H1 (cell line): ENCODE data around the gene CFHR5. TPM values are rescaled to one million over a fixed set of nuclear protein-coding genes. Genes with fewer than 3 reads are reported as not detected.

ENCODE experiments used
- CTCF ChIA-PET: fragments of 300-600 bp; sonication (Branson Sonifier 250); formaldehyde crosslinking; loops from one replicate; lab custom pipeline; 2021; ENCODE audit not compliant: partially characterized antibody; lab: Charles Lee
- POLR2A ChIA-PET: fragments of 300-600 bp; sonication (Branson Sonifier 250); formaldehyde crosslinking; loops from one replicate; lab custom pipeline; 2021; ENCODE audit warnings: inconsistent platforms; ENCODE audit not compliant: partially characterized antibody; lab: Charles Lee
- DNase-seq, 2 experiments: peaks; one replicate each; pipeline versions ENCODE4 v3.0.0 to v3.0.0-alpha.2; 2010 to 2022; ENCODE audit warnings: low spot score in 2 of 2, low read depth in 1 of 2, mixed read lengths in 1 of 2
- FAIRE-seq: peaks from 2 replicates; lab custom pipeline; 2011; peaks lifted over from hg19 to GRCh38; lab: Jason Lieb, UNC
- H2AFZ ChIP-seq: 2 replicates; pipeline ENCODE4 v1.8.1; 2012; ENCODE audit warnings: low read length, inconsistent platforms
- H2AK5ac ChIP-seq: 2 replicates; pipeline ENCODE4 v1.6.1; 2013; ENCODE audit warnings: low read depth, low read length
- H2BK120ac ChIP-seq: replicated peaks from 2 replicates; pipeline ENCODE3; 2013; ENCODE audit warnings: low read depth, low read length, inconsistent platforms
- H2BK12ac ChIP-seq: 2 replicates; pipeline ENCODE4 v1.6.1; 2013; ENCODE audit warnings: low read depth, low read length
- H2BK15ac ChIP-seq: 2 replicates; pipeline ENCODE4 v1.6.1; 2013; ENCODE audit warnings: low read length
- H2BK20ac ChIP-seq: 2 replicates; pipeline ENCODE4 v1.6.1; 2013; ENCODE audit warnings: low read length
- H2BK5ac ChIP-seq: 2 replicates; pipeline ENCODE4 v1.6.1; 2013; ENCODE audit warnings: low read depth, low read length
- H3K14ac ChIP-seq: 2 replicates; pipeline ENCODE4 v1.6.1; 2013; ENCODE audit warnings: inconsistent platforms; ENCODE audit not compliant: insufficient read length
- H3K18ac ChIP-seq: 2 replicates; pipeline ENCODE4 v1.6.1; 2013; ENCODE audit warnings: low read length; ENCODE audit errors: extremely low read depth
- H3K23ac ChIP-seq: 2 replicates; pipeline ENCODE4 v1.6.1; 2013; ENCODE audit warnings: inconsistent platforms; ENCODE audit not compliant: insufficient read length
- H3K23me2 ChIP-seq: 2 replicates; pipeline ENCODE4 v1.6.1; 2013; ENCODE audit warnings: low read depth, low read length
- H3K27ac ChIP-seq: 2 replicates; pipeline ENCODE4 v1.6.1; 2011; ENCODE audit warnings: low read depth, low read length, inconsistent platforms
- H3K27me3 ChIP-seq, 4 experiments: replicated peaks in 1 of 4; 1 replicate in 1 of 4; 2 replicates in 3 of 4; pipeline versions ENCODE4 v1.6.1 to v1.8.1; 2011 to 2013; ENCODE audit warnings: low read length in 3 of 4, mild to moderate bottlenecking in 3 of 4, inconsistent platforms in 2 of 4, mixed read lengths in 2 of 4, moderate library complexity in 1 of 4; ENCODE audit not compliant: control insufficient read depth in 3 of 4, insufficient read depth in 3 of 4; ENCODE audit errors: extremely low read depth in 1 of 4
- H3K36me3 ChIP-seq, 4 experiments: 2 replicates each; pipeline versions ENCODE4 v1.6.1 to v1.8.1; 2011 to 2013; ENCODE audit warnings: mild to moderate bottlenecking in 4 of 4, low read length in 3 of 4, moderate library complexity in 2 of 4, control low read depth in 1 of 4, inconsistent platforms in 1 of 4; ENCODE audit not compliant: insufficient read depth in 4 of 4, control insufficient read depth in 2 of 4
- H3K4ac ChIP-seq: replicated peaks from 2 replicates; pipeline ENCODE3; 2013; ENCODE audit warnings: low read length, low read depth, mixed read lengths, inconsistent platforms; ENCODE audit not compliant: insufficient read length
- H3K4me1 ChIP-seq, 4 experiments: replicated peaks in 1 of 4; 1 replicate in 1 of 4; 2 replicates in 3 of 4; pipeline versions ENCODE4 v1.6.1 to v1.8.1; 2011 to 2013; ENCODE audit warnings: low read length in 3 of 4, inconsistent platforms in 2 of 4, mixed read lengths in 1 of 4; ENCODE audit not compliant: insufficient read depth in 4 of 4, control insufficient read depth in 3 of 4
- H3K4me2 ChIP-seq, 2 experiments: 2 replicates each; pipeline versions ENCODE4 v1.6.1 to v1.8.1; 2011 to 2013; ENCODE audit warnings: low read depth in 2 of 2, low read length in 2 of 2, control low read depth in 1 of 2, inconsistent platforms in 1 of 2, mild to moderate bottlenecking in 1 of 2; ENCODE audit not compliant: insufficient read depth in 1 of 2
- H3K4me3 ChIP-seq, 4 experiments: fragments of 200-600, 300-600 bp in 1 of 4; sonication (generic), shearing (Covaris generic), sonication (Bioruptor Twin) in 1 of 4; 2 replicates each; pipeline versions ENCODE4 v1.5.1 to v1.8.1; 2011 to 2016; ENCODE audit warnings: low read length in 4 of 4, low read depth in 3 of 4, control low read depth in 2 of 4, inconsistent platforms in 2 of 4, mild to moderate bottlenecking in 2 of 4, mixed read lengths in 1 of 4, moderate library complexity in 1 of 4; ENCODE audit not compliant: insufficient read depth in 2 of 4; ENCODE audit errors: extremely low read depth in 1 of 4
- H3K56ac ChIP-seq: replicated peaks from 2 replicates; pipeline ENCODE3; 2013; ENCODE audit warnings: low read depth, mild to moderate bottlenecking, mixed read lengths, low read length, inconsistent platforms; ENCODE audit not compliant: insufficient read length
- H3K79me1 ChIP-seq: 2 replicates; pipeline ENCODE4 v1.6.1; 2013; ENCODE audit warnings: low read depth, low read length, control low read depth
- H3K79me2 ChIP-seq, 2 experiments: 2 replicates each; pipeline versions ENCODE4 v1.6.1 to v1.8.1; 2012 to 2013; ENCODE audit warnings: low read length in 2 of 2, mild to moderate bottlenecking in 2 of 2, inconsistent platforms in 1 of 2; ENCODE audit not compliant: insufficient read depth in 2 of 2, control insufficient read depth in 1 of 2
- H3K9ac ChIP-seq, 4 experiments: replicated peaks in 1 of 4; 1 replicate in 1 of 4; 2 replicates in 3 of 4; pipeline versions ENCODE4 v1.6.1 to v1.8.1; 2011 to 2013; ENCODE audit warnings: low read depth in 3 of 4, low read length in 3 of 4, control low read depth in 2 of 4, mild to moderate bottlenecking in 2 of 4, moderate library complexity in 2 of 4, inconsistent platforms in 1 of 4; ENCODE audit errors: extremely low read depth in 1 of 4
- H3K9me3 ChIP-seq, 2 experiments: 2 replicates each; pipeline versions ENCODE4 v1.6.1 to v1.8.1; 2012 to 2013; ENCODE audit warnings: mild to moderate bottlenecking in 2 of 2, moderate library complexity in 2 of 2, control low read depth in 1 of 2, inconsistent platforms in 1 of 2, low read depth in 1 of 2, low read length in 1 of 2, mixed read lengths in 1 of 2; ENCODE audit not compliant: insufficient read depth in 2 of 2
- H4K20me1 ChIP-seq, 2 experiments: replicated peaks in 1 of 2; 2 replicates each; pipeline versions ENCODE3 to v1.8.1; 2011 to 2013; ENCODE audit warnings: inconsistent platforms in 2 of 2, low read length in 2 of 2, mild to moderate bottlenecking in 1 of 2; ENCODE audit not compliant: insufficient read depth in 2 of 2, control insufficient read depth in 1 of 2
- H4K5ac ChIP-seq: 2 replicates; pipeline ENCODE4 v1.6.1; 2013; ENCODE audit warnings: low read length, low read depth, mixed read lengths, inconsistent platforms; ENCODE audit not compliant: insufficient read length
- H4K8ac ChIP-seq: 2 replicates; pipeline ENCODE4 v1.8.0; 2013; ENCODE audit warnings: mild to moderate bottlenecking, moderate library complexity, low read length, inconsistent platforms; ENCODE audit not compliant: insufficient read depth; ENCODE audit errors: extremely low read depth
- H4K91ac ChIP-seq: replicated peaks from 2 replicates; pipeline ENCODE3; 2013; ENCODE audit warnings: low read length, mixed read lengths, inconsistent platforms; ENCODE audit not compliant: insufficient read length
- RAD21 ChIP-seq, 2 experiments: IDR thresholded peaks in 1 of 2; conservative IDR thresholded peaks in 1 of 2; 2 replicates each; pipeline ENCODE4 v1.6.1; 2011; ENCODE audit warnings: low read depth in 2 of 2, low read length in 2 of 2, improper control_type of control experiment in 1 of 2, inconsistent platforms in 1 of 2, mild to moderate bottlenecking in 1 of 2, moderate library complexity in 1 of 2
- SIN3A ChIP-seq, 2 experiments: IDR thresholded peaks in 1 of 2; conservative IDR thresholded peaks in 1 of 2; 2 replicates each; pipeline ENCODE4 v1.6.1; 2011 to 2012; ENCODE audit warnings: low read length in 2 of 2, improper control_type of control experiment in 1 of 2, low read depth in 1 of 2, mild to moderate bottlenecking in 1 of 2
- WGBS, 2 experiments: shearing (Covaris generic) in 1 of 2; methylation state at CpG; one replicate each; pipeline versions ENCODE4 v1.1.6 to v1.1.7; 2013 to 2015; ENCODE audit warnings: low lambda C conversion rate in 2 of 2, mixed read lengths in 2 of 2, inconsistent platforms in 1 of 2, low coverage in 1 of 2, missing lambda C conversion rate in 1 of 2; ENCODE audit not compliant: insufficient replicate concordance in 2 of 2, insufficient coverage in 1 of 2, insufficient read length in 1 of 2; ENCODE audit errors: extremely low coverage in 1 of 2, missing lambda C conversion rate in 1 of 2; 5-methylcytosine and 5-hydroxymethylcytosine counted together
- polyA plus RNA-seq, 7 experiments: library from polyadenylated mRNA; depleted of rRNA in 3 of 7; stranded (reverse) in 5 of 7; unstranded in 2 of 7; fragments of >200 nt in 5 of 7; fragments of 200-250 nt in 2 of 7; gene quantifications; 1 replicate in 5 of 7; 2 replicates in 1 of 7; 4 replicates in 1 of 7; pipeline versions ENCODE4 v1.2.1 to v1.2.3, GENCODE V29; 2011 to 2013; ENCODE audit warnings: missing spikeins in 2 of 7, mixed read lengths in 2 of 7
- total RNA-seq: library from RNA; stranded (reverse); fragmentation: NEBNext Ultra II Directional; extraction: Animal tissue kit (Norgen Biotek cat#: 25700); gene quantifications from 2 replicates; pipeline ENCODE4 v1.2.1, GENCODE V29; 2021

Gene CFHR5
- total and polyA plus RNA-seq, 2 of the 8 experiments (the other 6 are each of a cell fraction or from before 2014, with no cell fraction given), result not detected

DNA sequence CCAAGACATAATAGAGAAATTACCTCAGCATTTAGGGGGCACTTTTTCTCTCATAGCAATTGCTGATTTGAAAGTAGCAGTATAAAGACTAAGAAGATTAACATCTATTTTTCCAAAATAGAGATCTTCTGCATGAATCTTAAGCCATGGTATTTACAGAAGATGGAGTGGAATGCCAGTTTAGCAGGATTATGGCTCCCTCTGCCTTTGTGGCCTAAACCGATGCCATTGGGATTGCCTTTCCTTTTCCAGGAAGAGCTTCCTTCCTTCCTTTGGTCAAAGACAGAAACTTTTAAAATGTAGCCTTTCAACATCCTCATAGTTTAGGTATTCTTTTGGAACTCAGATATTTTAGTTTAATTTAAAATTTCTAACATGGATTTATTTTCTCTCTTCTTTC lies 39.4 kb downstream of the CFHR5 start:
- H3K36me3 ChIP-seq, result no peaks in the 10 kb centered on the region
- H3K23ac ChIP-seq, result no peak overlapping the region
- DNase-seq, result no peak
- no peaks in the 10 kb centered on the region for H3K27me3 ChIP-seq
- H2BK12ac ChIP-seq, result no peak overlapping the region
- H4K8ac ChIP-seq, result no peak overlapping the region
- no peak overlapping the region for H2BK20ac ChIP-seq
- H3K27ac ChIP-seq, result no peak overlapping the region
- CTCF ChIA-PET, result interaction anchor here (2.2 kb wide), 1 partner anchor 293 kb away, joined by 5 read pairs; no protein-coding TSS in a partner anchor
- H2AK5ac ChIP-seq, result no peak overlapping the region
- no peaks in the 10 kb centered on the region for H4K20me1 ChIP-seq
- no peak overlapping the region for H3K4me3 ChIP-seq
- H3K9ac ChIP-seq, result no peak overlapping the region
- POLR2A ChIA-PET, result no interaction called here
- no peak overlapping the region for H2BK120ac ChIP-seq
- no peak overlapping the region for H2BK15ac ChIP-seq
- H3K4me2 ChIP-seq, result no peak overlapping the region
- H4K5ac ChIP-seq, result no peak overlapping the region
- no peak overlapping the region for H2AFZ ChIP-seq
- H3K79me2 ChIP-seq, result no peaks in the 10 kb centered on the region
- H3K14ac ChIP-seq, result no peak overlapping the region
- no peak for FAIRE-seq
- H3K4me1 ChIP-seq, result no peaks in the 10 kb centered on the region
- H4K91ac ChIP-seq, result no peak overlapping the region
- H3K56ac ChIP-seq, result no peak overlapping the region
- H3K23me2 ChIP-seq, result no peaks in the 10 kb centered on the region
- TF ChIP-seq RAD21 (IDR thresholded peaks at IDR 0.05 in 1 of 2, conservative IDR thresholded peaks at IDR 0.05 in 1 of 2; ENCODE audit: low read depth in 2 of 2, low read length in 2 of 2) (peak; percentile 22 to 28; a peak in 3 of 4 replicates), SIN3A (conservative IDR thresholded peaks at IDR 0.05 in 1 of 2, IDR thresholded peaks at IDR 0.05 in 1 of 2; ENCODE audit: low read depth in 1 of 2, low read length in 2 of 2) (no peak)
- no peak overlapping the region for H3K4ac ChIP-seq
- no peak overlapping the region for H3K18ac ChIP-seq
- H2BK5ac ChIP-seq, result no peak overlapping the region
- H3K9me3 ChIP-seq, result peaks cover under 1 to 2% of the 10 kb centered on the region in 2 experiments; a peak in 1 of 4 replicates
- no peaks in the 10 kb centered on the region for H3K79me1 ChIP-seq
- 94% methylated on average over 1 of the region's 1 CpG; no CpG with 5 or more reads in 1 of the 2 experiments for WGBS, 2 experiments
